ENCODE measurements around the gene NDUFA7.

NDUFA7 gene

DNA sequence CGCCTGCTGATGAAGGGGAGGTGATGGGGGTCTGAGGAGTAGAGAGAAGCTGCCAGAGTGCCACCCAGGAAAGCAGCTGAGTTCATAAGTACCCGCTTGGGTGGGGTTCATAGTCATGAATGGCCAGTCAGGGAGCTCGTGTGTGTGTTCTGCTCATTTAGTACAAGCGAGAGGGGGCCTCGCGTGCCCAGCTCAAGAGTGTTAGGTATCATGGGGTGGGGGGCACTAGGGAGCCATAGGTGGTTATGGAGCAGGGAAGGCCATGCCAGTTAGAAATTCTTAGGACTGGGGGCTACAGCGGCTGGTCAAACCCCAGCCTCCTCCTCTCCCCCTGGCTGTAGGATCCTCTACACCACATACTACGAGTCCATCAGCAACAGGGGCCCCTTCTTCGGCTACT, 59.8 kb downstream of the NDUFA7 start:
- DNase-seq = no peak

Measured in NCI-H524 treated with DMSO at 0.1 percent for 48 hours (cell line).